ENCODE results near the gene ATG9B. TPM values are rescaled to one million over a fixed set of nuclear protein-coding genes. Genes with fewer than 3 reads are reported as not detected.

ATG9B gene
- total RNA-seq, 1 donor from 2014 or later = 11.8 TPM

DNA sequence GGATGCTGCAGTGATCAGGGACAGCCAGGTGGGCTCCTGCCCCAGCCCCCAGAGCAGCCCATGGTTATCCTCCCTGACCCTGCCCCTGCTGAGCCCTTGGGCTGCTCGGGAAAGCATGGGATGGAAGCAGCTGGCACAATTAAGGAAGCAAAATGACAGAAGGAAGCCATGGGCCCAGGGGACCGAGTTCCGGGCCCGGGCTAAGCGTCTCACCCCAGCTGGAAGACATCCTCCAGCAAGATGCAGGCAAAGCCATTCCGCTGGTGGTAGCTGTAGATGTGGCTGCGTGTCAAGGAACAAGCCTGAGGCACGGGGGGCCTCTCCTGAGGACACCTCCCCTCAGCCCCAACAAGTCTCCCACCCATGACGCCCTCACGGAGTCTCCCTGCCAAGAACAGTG, 1.1 kb downstream of the ATG9B start:
- TF ChIP-seq, protein P1, sequence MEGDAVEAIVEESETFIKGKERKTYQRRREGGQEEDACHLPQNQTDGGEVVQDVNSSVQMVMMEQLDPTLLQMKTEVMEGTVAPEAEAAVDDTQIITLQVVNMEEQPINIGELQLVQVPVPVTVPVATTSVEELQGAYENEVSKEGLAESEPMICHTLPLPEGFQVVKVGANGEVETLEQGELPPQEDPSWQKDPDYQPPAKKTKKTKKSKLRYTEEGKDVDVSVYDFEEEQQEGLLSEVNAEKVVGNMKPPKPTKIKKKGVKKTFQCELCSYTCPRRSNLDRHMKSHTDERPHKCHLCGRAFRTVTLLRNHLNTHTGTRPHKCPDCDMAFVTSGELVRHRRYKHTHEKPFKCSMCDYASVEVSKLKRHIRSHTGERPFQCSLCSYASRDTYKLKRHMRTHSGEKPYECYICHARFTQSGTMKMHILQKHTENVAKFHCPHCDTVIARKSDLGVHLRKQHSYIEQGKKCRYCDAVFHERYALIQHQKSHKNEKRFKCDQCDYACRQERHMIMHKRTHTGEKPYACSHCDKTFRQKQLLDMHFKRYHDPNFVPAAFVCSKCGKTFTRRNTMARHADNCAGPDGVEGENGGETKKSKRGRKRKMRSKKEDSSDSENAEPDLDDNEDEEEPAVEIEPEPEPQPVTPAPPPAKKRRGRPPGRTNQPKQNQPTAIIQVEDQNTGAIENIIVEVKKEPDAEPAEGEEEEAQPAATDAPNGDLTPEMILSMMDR (IDR thresholded peaks at IDR 0.05; ENCODE audit: unreplicated experiment) = no peak
- H3K4me1 Mint-ChIP-seq = peaks cover 45% of the 10 kb centered on the region
- no peak overlapping the region for H3K4me3 Mint-ChIP-seq
- H3K27ac Mint-ChIP-seq = no peak overlapping the region
- no peaks in the 10 kb centered on the region for H3K36me3 Mint-ChIP-seq
- peaks cover 25% of the 10 kb centered on the region for H3K27me3 Mint-ChIP-seq (ENCODE audit: low read depth)
- no peak for DNase-seq (ENCODE audit: low spot score in 2 of 2, unreplicated experiment in 2 of 2)
- no peaks in the 10 kb centered on the region for H3K9me3 Mint-ChIP-seq

DNA sequence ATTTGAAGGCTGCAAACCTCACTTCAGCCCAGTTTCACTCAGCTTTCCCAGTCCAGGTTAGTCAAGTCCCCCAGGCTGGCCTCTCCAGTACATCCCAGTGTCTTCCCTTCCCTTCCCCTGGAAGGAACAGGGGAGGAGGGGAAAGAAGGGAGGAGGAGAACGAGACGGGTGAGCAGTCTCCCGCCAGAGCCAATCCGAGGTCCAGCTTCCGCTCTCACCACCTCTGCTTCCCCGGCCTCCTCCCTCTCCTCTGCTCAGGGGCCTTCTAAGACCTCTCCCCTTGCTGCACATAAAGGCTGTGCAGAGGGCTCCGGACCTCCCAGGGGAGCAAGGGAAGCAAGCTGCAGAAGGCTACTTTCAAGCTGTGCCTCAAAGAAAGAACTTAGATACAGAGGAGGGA, 4.1 kb downstream of the ATG9B start:
- H3K4me1 Mint-ChIP-seq = peaks cover 34% of the 10 kb centered on the region
- TF ChIP-seq, protein P1 (IDR thresholded peaks at IDR 0.05; ENCODE audit: unreplicated experiment) = no peak
- H3K36me3 Mint-ChIP-seq = peaks cover 4% of the 10 kb centered on the region
- no peak overlapping the region for H3K27ac Mint-ChIP-seq
- H3K4me3 Mint-ChIP-seq = peak overlapping the region; percentile 20
- no peak for DNase-seq (ENCODE audit: low spot score in 2 of 2, unreplicated experiment in 2 of 2)
- no peaks in the 10 kb centered on the region for H3K9me3 Mint-ChIP-seq
- H3K27me3 Mint-ChIP-seq (ENCODE audit: low read depth) = peaks cover 48% of the 10 kb centered on the region

DNA sequence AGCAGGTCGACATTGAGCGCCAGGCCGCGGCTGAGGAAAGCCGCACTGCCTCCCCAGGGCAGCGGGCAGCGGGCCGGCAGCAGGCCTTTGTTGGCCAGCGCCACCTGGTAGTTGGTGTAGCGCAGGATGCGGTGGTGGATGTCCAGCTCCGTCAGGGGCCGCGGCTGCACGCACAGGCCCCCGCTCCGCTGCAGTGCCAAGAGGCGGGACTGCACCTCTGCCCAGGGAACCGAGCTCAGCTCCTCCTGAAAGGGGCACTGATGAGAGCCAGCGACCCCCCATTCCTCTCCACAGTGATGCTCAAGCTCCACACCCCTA, 5.2 kb downstream of the ATG9B start:
- Mint-ChIP-seq H3K4me1 (peaks cover 34% of the 10 kb centered on the region), H3K27ac (no peak overlapping the region), H3K36me3 (peaks cover 6% of the 10 kb centered on the region), H3K4me3 (peak overlapping the region; percentile 28), H3K9me3 (no peaks in the 10 kb centered on the region), H3K27me3 (ENCODE audit: low read depth) (peaks cover 54% of the 10 kb centered on the region)
- DNase-seq (ENCODE audit: low spot score in 2 of 2, unreplicated experiment in 2 of 2) = no peak
- TF ChIP-seq, protein P1 (IDR thresholded peaks at IDR 0.05; ENCODE audit: unreplicated experiment) = no peak

DNA sequence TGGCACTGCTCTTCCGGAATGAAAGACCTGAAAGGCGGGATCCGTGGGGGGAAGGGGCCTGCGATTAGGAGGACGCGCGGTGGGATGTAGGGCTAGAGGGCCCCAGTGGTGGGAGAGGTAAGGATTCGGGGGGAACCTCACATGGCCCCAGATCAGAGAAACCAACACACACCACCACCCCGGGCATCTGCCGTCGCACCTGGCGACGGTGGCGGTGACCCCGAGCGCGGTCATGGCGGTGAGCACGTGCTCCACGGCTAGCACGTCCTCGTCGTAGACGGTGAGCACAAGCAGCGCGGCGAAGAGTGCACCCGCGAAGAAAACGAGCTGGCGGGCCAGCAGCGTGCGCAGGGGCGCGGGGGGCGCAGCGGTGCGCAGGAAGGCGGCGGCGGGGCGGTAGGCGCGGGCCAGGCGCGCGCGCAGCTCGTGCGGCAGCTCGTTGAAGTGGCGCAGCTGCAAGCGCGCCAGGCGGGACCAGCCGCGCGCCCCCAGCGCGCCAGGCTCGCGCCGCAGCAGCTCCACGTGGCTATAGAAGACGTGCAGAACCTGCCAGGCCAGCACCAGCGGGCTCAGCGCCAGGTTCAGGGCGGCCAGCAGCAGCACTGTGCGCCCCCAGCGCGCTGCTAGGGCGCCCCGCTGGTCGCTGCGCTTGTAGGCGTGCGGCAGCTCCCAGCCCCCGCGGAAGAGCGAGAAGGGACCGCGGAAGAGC, 5.7 kb downstream of the ATG9B start:
- H3K36me3 Mint-ChIP-seq = peaks cover 6% of the 10 kb centered on the region
- H3K27me3 Mint-ChIP-seq (ENCODE audit: low read depth) = peaks cover 54% of the 10 kb centered on the region
- H3K4me1 Mint-ChIP-seq = peaks cover 34% of the 10 kb centered on the region
- no peak overlapping the region for H3K27ac Mint-ChIP-seq
- H3K9me3 Mint-ChIP-seq = no peaks in the 10 kb centered on the region
- peak in 1 of 2 experiments; percentile 65 for DNase-seq (ENCODE audit: low spot score in 2 of 2, unreplicated experiment in 2 of 2)
- H3K4me3 Mint-ChIP-seq = peak overlapping the region; percentile 64
- TF ChIP-seq, protein P1 (IDR thresholded peaks at IDR 0.05; ENCODE audit: unreplicated experiment) = peak; percentile 16

DNA sequence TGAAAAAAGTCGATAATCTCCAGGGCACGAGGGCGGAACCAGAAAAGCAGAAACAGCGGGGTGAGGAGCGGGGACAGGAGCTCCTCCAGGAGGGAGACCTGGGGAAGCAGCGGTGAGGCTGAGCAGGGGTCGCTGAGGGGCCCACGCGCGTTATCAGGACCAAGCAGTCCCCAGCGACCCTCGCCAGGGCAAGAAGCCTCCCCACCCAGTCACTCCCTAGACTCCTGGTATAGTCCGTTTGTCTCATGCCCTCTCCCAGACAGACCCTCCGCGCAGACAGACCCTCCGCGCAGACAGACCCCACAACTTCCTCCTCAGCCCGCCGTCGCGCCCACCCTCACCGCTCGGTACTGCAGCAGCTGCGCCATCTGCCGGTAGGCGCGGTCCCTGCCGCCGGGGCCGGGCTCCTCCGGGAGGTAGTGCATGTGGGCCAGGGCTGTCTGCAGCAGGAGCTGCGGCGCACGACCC, 6.3 kb downstream of the ATG9B start:
- Mint-ChIP-seq H3K4me1 (peaks cover 34% of the 10 kb centered on the region), H3K27me3 (ENCODE audit: low read depth) (peaks cover 52% of the 10 kb centered on the region)

More for the DNA sequence above, 6.3 kb downstream of the ATG9B start:
- TF ChIP-seq, protein P1 (IDR thresholded peaks at IDR 0.05; ENCODE audit: unreplicated experiment) = peak; percentile 90
- peak overlapping the region; percentile 64 for H3K4me3 Mint-ChIP-seq
- DNase-seq (ENCODE audit: low spot score in 2 of 2, unreplicated experiment in 2 of 2) = peak; percentile 73 to 93
- no peak overlapping the region for H3K27ac Mint-ChIP-seq
- no peaks in the 10 kb centered on the region for H3K9me3 Mint-ChIP-seq
- H3K36me3 Mint-ChIP-seq = peaks cover 6% of the 10 kb centered on the region

Data from mesothelial cell of epicardium (in vitro differentiated cells).